ENCODE results near the gene DOK3. TPM values are rescaled to one million over a fixed set of nuclear protein-coding genes. Genes with fewer than 3 reads are reported as not detected.
A peak's percentile ranks its signal among the peaks of the same experiment; 100 is the strongest.

Gene DOK3
- polyA plus RNA-seq, 3 donors: 62.8 to 196 (median 98.3) TPM

DNA sequence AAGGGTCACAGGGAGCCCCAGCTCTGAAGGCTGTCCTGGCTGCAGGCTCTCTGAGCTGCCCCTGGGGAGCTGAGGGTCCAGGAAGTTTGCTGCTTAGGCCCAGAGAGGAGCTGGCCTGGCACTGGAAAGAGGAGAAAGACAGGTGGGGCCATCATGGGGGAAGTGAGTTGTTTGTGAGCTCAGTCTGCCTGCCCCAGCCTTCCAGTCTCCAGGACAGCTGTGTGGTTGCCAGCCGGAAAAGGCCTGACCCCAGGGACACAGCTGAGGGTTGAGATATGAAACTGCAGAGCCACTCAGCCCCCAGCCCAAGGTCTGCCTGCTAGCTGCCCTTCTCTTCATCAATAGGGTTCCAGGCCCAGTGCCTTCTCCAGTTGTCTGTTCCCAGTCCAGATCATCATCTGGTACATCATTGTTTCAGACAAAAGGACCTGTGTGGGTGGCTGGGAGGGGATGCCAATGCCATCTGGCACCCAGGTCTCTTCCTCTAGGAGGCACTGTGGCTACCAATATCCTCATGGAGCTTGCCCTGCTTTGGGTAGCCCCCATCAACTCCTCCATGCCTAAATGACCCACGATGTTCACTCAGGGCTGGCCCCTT is 11.4 kb upstream of the DOK3 start:
- no peak overlapping the region for H2AFZ ChIP-seq (ENCODE audit: insufficient read depth, low read depth, low read length, poor library complexity, severe bottlenecking)
- H3K27ac Mint-ChIP-seq: peak overlapping the region in 2 of 7 donors; percentile 6 to 79
- peaks cover 24% of the 10 kb centered on the region for H4K20me1 ChIP-seq (ENCODE audit: insufficient read depth, low read length)
- peaks cover 12% of the 10 kb centered on the region for H3K79me2 ChIP-seq (ENCODE audit: insufficient read depth, low read length)
- peaks cover 54 to 59% of the 10 kb centered on the region in 2 donors for H3K36me3 Mint-ChIP-seq
- TF ChIP-seq, protein P1, sequence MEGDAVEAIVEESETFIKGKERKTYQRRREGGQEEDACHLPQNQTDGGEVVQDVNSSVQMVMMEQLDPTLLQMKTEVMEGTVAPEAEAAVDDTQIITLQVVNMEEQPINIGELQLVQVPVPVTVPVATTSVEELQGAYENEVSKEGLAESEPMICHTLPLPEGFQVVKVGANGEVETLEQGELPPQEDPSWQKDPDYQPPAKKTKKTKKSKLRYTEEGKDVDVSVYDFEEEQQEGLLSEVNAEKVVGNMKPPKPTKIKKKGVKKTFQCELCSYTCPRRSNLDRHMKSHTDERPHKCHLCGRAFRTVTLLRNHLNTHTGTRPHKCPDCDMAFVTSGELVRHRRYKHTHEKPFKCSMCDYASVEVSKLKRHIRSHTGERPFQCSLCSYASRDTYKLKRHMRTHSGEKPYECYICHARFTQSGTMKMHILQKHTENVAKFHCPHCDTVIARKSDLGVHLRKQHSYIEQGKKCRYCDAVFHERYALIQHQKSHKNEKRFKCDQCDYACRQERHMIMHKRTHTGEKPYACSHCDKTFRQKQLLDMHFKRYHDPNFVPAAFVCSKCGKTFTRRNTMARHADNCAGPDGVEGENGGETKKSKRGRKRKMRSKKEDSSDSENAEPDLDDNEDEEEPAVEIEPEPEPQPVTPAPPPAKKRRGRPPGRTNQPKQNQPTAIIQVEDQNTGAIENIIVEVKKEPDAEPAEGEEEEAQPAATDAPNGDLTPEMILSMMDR (IDR thresholded peaks at IDR 0.05): no peak
- no peaks in the 10 kb centered on the region for H3K9me3 Mint-ChIP-seq
- H3K27me3 Mint-ChIP-seq (ENCODE audit: low read depth in 3 of 3): peaks cover 0 to 2% (median 0%) of the 10 kb centered on the region in 3 donors
- peaks cover 12% of the 10 kb centered on the region for H3K4me1 Mint-ChIP-seq
- no peak overlapping the region for H3K4me3 Mint-ChIP-seq
- H3K4me1 ChIP-seq (ENCODE audit: control insufficient read depth in 1 of 2, insufficient read depth in 2 of 2, low read length in 2 of 2): peaks cover 8 to 22% of the 10 kb centered on the region in 2 donors
- no peak for DNase-seq
- peaks cover 56 to 63% of the 10 kb centered on the region in 2 donors for H3K36me3 ChIP-seq (replicated peaks in 1 of 2; ENCODE audit: control insufficient read depth in 1 of 2, insufficient read depth in 2 of 2, low read length in 2 of 2)
- H3K4me2 ChIP-seq (replicated peaks; ENCODE audit: extremely low read depth, low read length, poor library complexity, severe bottlenecking): no peak overlapping the region
- H3K27me3 ChIP-seq (ENCODE audit: control insufficient read depth in 2 of 2, insufficient read depth in 2 of 2, low read length in 2 of 2): no peaks in the 10 kb centered on the region
- H3K9me3 ChIP-seq (replicated peaks in 1 of 2; ENCODE audit: control insufficient read depth in 1 of 2, insufficient read depth in 1 of 2, low read length in 2 of 2): no peaks in the 10 kb centered on the region
- no peak overlapping the region for H3K4me3 ChIP-seq (replicated peaks in 1 of 3; ENCODE audit: low read depth in 2 of 3, low read length in 3 of 3)
- no CpG with 5 or more reads among the region's 2 CpGs for WGBS (ENCODE audit: insufficient coverage)
- H3K27ac ChIP-seq (ENCODE audit: low read depth in 1 of 2, low read length in 2 of 2): peak overlapping the region in 1 of 2 donors; percentile 10
- H3K9ac ChIP-seq (ENCODE audit: insufficient read depth, low read length, poor library complexity, severe bottlenecking): no peak overlapping the region
- intact Hi-C loops (cut with micrococcal nuclease): no loop called here

DNA sequence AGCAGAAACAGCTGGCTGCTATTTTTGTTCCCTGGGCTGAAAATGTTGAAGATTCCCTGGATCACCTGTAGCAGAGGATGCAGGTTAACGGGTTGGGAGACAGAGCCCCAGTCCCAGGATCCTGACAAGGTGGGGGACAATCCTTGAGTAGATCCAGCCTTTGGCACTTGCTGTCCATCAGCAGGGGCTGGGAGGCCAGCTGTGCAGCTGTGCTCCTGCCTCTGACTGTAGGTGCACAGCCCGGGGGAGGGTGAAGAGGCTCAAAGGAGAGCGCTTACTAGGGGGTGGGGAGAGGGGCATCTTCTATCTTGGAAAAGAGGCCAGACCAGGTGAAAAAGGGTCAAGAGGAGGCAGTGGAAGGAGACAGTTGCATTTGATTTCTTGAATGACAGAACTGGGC is 10.6 kb upstream of the DOK3 start:
- H3K4me3 Mint-ChIP-seq: no peak overlapping the region
- H3K4me1 Mint-ChIP-seq: peaks cover 18% of the 10 kb centered on the region
- peaks cover 53 to 63% of the 10 kb centered on the region in 2 donors for H3K36me3 ChIP-seq (replicated peaks in 1 of 2; ENCODE audit: control insufficient read depth in 1 of 2, insufficient read depth in 2 of 2, low read length in 2 of 2)
- DNase-seq: no peak
- TF ChIP-seq, protein P1 (IDR thresholded peaks at IDR 0.05): no peak
- no peaks in the 10 kb centered on the region for H3K9me3 ChIP-seq (replicated peaks in 1 of 2; ENCODE audit: control insufficient read depth in 1 of 2, insufficient read depth in 1 of 2, low read length in 2 of 2)
- peaks cover 0 to 2% (median 0%) of the 10 kb centered on the region in 3 donors for H3K27me3 Mint-ChIP-seq (ENCODE audit: low read depth in 3 of 3)
- no peaks in the 10 kb centered on the region for H3K27me3 ChIP-seq (ENCODE audit: control insufficient read depth in 2 of 2, insufficient read depth in 2 of 2, low read length in 2 of 2)
- no peak overlapping the region for H3K9ac ChIP-seq (ENCODE audit: insufficient read depth, low read length, poor library complexity, severe bottlenecking)
- peaks cover 14 to 29% of the 10 kb centered on the region in 2 donors for H3K4me1 ChIP-seq (ENCODE audit: control insufficient read depth in 1 of 2, insufficient read depth in 2 of 2, low read length in 2 of 2)
- peaks cover 20% of the 10 kb centered on the region for H4K20me1 ChIP-seq (ENCODE audit: insufficient read depth, low read length)
- H3K79me2 ChIP-seq (ENCODE audit: insufficient read depth, low read length): peaks cover 19% of the 10 kb centered on the region
- H3K9me3 Mint-ChIP-seq: no peaks in the 10 kb centered on the region
- peak overlapping the region in 1 of 2 donors; percentile 10 for H3K27ac ChIP-seq (ENCODE audit: low read depth in 1 of 2, low read length in 2 of 2)
- H2AFZ ChIP-seq (ENCODE audit: insufficient read depth, low read depth, low read length, poor library complexity, severe bottlenecking): no peak overlapping the region
- no peak overlapping the region for H3K27ac Mint-ChIP-seq
- intact Hi-C loops (cut with micrococcal nuclease): no loop called here
- WGBS (ENCODE audit: insufficient coverage): 100% methylated on average over 3 of the region's 3 CpGs
- peaks cover 55 to 61% of the 10 kb centered on the region in 2 donors for H3K36me3 Mint-ChIP-seq
- no peak overlapping the region for H3K4me2 ChIP-seq (replicated peaks; ENCODE audit: extremely low read depth, low read length, poor library complexity, severe bottlenecking)
- no peak overlapping the region for H3K4me3 ChIP-seq (replicated peaks in 1 of 3; ENCODE audit: low read depth in 2 of 3, low read length in 3 of 3)

Data from CD14-positive monocyte (primary cell).